Esophagus squamous epithelium (tissue), 4 donors: ENCODE measurements around the gene WDR37.

ENCODE experiments used
- POLR2A ChIP-seq, 4 donors: fragments of 450-650 bp; IDR thresholded peaks; one replicate each; pipeline ENCODE4 v1.6.1; 2017; ENCODE audit warnings: antibody characterized with exemption in 4 of 4, mild to moderate bottlenecking in 4 of 4, moderate library complexity in 3 of 4
- TF ChIP-seq, protein P1 (sequence below), 6 experiments: fragments of 450-650 bp in 4 of 6; fragments of 200-600 bp in 2 of 6; sonication (generic) in 2 of 6; IDR thresholded peaks; one replicate each; pipeline ENCODE4 v1.5.1; 2016 to 2019; ENCODE audit warnings: antibody characterized with exemption in 6 of 6, mild to moderate bottlenecking in 4 of 6, moderate library complexity in 4 of 6

DNA sequence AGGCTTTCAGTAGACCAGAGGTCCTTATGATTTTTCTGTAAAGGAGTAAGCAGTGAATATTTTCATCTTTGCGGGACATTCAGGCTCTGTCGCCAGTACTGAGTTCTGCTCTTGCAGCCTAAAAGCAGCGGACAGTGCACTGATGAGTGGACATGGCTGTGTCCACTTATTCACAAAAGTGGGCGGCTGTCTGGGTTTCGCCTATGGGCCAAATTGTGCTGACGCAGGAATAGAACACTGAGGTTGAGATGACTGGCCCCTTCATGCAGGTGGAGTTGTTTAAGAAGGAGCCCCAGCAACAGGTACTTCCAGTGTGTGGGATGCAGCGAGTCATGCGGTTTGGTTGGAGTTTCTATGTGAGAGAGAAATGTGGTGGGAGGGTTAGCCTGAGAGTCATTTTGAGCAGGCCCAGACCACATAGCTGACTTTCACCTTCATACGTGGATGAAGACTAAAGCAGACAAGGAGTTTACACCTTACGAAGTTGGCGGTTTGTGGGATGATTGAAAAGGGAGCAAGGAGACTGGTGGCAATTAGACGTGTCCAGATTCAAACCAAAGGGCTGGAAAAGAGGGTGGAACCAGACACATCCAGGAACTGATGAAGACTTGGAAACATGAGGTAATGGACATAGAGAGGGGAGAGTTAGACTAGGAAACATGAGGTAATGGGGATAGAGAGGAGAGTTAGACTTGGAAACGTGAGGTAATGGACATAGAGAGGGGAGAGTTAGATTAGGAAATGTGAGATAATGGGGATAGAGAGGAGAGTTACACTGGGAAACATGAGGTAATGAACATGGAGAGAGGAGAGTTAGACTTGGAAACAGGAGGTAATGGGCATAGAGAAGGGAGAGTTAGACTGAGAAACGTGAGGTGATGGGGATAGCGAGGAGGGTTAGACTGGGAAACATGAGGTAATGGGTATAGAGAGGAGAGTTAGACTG, 38.2 kb downstream of the WDR37 start:
- TF ChIP-seq, protein P1, sequence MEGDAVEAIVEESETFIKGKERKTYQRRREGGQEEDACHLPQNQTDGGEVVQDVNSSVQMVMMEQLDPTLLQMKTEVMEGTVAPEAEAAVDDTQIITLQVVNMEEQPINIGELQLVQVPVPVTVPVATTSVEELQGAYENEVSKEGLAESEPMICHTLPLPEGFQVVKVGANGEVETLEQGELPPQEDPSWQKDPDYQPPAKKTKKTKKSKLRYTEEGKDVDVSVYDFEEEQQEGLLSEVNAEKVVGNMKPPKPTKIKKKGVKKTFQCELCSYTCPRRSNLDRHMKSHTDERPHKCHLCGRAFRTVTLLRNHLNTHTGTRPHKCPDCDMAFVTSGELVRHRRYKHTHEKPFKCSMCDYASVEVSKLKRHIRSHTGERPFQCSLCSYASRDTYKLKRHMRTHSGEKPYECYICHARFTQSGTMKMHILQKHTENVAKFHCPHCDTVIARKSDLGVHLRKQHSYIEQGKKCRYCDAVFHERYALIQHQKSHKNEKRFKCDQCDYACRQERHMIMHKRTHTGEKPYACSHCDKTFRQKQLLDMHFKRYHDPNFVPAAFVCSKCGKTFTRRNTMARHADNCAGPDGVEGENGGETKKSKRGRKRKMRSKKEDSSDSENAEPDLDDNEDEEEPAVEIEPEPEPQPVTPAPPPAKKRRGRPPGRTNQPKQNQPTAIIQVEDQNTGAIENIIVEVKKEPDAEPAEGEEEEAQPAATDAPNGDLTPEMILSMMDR (IDR thresholded peaks at IDR 0.05) = no peak
- TF ChIP-seq POLR2A (IDR thresholded peaks at IDR 0.05) = no peak
